Epithelial cell of alveolus of lung (primary cell): Measurements from ENCODE around the gene HP1BP3. TPM values are rescaled to one million over a fixed set of nuclear protein-coding genes. Genes with fewer than 3 reads are reported as not detected.

Experiments used
- total RNA-seq: library from RNA; depleted of rRNA; stranded (reverse); fragments of >200 nt; gene quantifications from 2 replicates; pipeline ENCODE4 v1.2.1, GENCODE V29; 2015

The HP1BP3 gene, protein sequence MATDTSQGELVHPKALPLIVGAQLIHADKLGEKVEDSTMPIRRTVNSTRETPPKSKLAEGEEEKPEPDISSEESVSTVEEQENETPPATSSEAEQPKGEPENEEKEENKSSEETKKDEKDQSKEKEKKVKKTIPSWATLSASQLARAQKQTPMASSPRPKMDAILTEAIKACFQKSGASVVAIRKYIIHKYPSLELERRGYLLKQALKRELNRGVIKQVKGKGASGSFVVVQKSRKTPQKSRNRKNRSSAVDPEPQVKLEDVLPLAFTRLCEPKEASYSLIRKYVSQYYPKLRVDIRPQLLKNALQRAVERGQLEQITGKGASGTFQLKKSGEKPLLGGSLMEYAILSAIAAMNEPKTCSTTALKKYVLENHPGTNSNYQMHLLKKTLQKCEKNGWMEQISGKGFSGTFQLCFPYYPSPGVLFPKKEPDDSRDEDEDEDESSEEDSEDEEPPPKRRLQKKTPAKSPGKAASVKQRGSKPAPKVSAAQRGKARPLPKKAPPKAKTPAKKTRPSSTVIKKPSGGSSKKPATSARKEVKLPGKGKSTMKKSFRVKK
- total RNA-seq = 91.5 and 153 TPM in 2 replicates

DNA sequence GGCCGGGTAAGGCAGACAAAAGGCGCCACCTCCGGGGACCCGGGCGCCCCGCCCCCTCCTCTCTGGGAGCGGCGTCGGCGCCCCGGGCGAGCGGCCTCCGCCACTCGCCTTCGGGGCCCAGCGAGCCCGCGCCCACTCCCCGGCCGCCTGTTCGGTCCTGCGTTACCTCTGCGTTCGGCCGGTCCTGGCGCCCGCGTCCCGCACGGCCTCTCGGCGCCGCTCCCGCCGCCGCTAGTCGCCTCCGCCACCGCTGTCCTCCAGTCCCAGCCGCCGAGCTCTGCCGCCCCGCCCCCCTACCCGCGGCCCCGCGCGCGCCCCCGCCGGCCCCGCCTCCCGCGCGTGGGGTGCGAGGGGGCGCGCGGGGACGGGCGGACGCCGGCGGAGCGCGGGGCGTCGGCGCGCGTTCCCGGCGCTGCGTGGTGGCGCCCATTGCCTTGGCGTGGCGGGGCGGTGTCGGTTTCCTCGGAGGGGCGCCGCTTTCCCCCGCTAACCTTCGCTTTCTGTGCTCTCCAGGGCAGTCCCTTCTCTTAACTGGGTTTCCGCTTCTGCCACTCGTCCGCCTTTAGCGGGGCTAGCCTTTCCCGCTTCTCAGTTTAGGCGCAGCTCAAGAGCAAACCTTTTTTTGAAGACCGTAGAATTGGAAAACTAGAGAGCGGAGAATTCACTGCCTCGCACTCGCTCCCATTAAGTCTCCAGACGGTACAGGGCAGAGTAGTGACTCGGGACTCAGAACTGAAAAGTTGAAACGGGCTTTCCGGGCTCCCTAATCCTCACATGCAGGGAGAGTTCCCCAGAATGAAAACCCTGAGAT lies at the start of gene HP1BP3:
TSS of gene HP1BP3 (minus strand) at position 279 of the 811 bp plus-strand sequence. CDS start 6,867 bp downstream, outside the sequence.

DNA sequence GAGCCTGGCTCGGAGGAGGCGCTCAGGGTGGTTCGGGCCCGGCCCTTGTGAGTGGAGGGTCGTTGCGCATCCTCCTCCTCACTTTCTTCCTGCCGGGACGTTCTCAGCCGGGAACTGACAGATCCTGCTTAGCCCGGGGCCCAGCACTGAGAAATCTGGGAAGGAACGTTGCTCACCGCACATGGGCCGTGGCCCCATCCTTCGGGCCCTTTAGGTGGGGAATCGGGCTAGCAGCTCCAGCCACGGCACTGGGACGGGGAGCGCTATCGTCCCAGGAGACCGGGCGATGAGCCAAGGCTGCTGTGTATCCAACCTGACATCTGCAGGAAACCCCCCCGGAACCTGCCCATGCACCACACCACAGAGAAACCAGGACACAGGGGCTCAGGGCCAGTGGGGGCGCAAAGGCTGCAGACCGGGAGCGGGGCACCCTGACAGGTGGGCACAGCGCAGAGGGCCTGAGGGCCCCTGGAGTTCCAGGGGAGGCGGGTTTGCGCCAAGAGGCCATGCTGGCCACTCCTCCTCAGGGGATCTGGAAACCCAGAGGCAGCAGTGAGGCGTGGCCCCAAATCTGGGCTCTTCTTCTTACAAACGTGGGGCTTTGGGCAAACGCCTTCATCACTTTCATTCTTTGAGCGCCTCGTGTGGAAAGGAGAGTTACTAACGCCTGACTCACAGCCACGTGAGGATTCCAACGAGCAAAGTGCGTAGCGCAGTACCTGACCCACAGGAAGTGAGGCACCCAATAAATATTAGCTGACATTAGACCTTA lies 54.3 kb downstream of the HP1BP3 start, which contains the start of gene SH2D5:
TSS of gene SH2D5 (minus strand) at position 116 of the 772 bp plus-strand sequence. CDS start 4,659 bp downstream, outside the sequence.

DNA sequence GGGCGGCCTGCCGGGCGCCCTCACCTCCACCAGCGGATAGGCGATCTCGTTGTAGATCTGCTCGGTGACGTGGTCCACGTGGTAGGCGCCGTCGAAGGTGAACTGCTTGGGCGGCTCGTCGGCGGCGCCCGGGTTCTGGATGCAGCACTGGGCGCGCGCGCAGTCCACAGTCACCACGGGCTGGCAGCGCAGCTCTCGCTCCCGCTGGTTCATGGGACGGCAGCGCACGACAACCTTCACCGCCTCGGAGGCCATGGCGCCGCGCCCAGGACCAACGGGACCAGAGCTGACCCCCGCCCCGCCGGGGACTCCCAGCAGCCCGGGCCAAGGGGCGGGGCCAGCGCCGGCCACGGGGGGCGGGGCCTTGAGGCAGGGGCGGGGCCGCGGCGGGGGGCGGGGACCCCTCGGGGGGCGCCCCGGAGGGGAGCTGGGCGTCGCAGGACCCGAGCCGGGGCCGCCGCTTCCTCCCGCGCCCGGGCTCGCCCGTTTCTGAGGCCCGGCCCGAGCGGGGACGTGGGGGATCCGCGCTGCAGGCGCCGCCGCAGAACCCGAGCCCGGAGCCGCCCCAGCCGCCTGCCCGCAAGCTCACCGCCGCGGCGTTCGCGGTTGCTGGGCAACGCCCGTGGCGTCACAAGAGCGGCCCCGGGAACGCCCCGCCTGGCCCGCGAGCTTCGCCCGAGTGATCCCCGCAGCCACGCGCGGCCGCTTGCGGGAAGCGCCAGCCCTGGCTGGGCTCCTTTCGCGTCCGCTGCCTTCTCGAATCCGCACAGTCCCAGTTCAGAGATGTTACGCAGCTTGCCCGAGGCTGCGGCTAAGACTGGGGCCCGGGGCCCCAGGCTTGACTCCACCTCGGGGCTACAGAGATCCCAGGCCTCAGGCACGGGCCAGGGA lies 69.4 kb downstream of the HP1BP3 start, which contains the start of gene KIF17:
TSS of gene KIF17 (minus strand) at position 556 of the 891 bp plus-strand sequence. CDS start at position 255, 301 bp downstream.

Other genes starting within 250 kb of the HP1BP3 start
- 0.32 and 0.39 TPM in 2 replicates for gene FAM43B, start 234.7 kb downstream of the HP1BP3 start, total RNA-seq
- gene CDA, start 198.2 kb downstream of the HP1BP3 start, total RNA-seq = 1.9 and 7.1 TPM in 2 replicates
- gene PINK1, start 153.8 kb downstream of the HP1BP3 start, total RNA-seq = 50.4 and 53.9 TPM in 2 replicates
- 391 and 455 TPM in 2 replicates for gene DDOST, start 125.9 kb downstream of the HP1BP3 start, total RNA-seq
- gene KIF17, start 69.3 kb downstream of the HP1BP3 start, total RNA-seq = 0.39 and 0.56 TPM in 2 replicates
- gene SH2D5, start 54.6 kb downstream of the HP1BP3 start, total RNA-seq = 0.56 and 1.0 TPM in 2 replicates